Left renal pelvis (tissue), 4 donors: ENCODE measurements around the gene ANKMY1. TPM values are rescaled to one million over a fixed set of nuclear protein-coding genes. Genes with fewer than 3 reads are reported as not detected.

ENCODE experiments used
- DNase-seq, 4 donors: peaks; one replicate each; pipeline ENCODE4 v3.0.0-alpha.2; 2013; ENCODE audit warnings: low read depth in 4 of 4, low spot score in 3 of 4
- polyA plus RNA-seq, 4 donors: library from polyadenylated mRNA; unstranded; fragments of 120-200 nt; gene quantifications; one replicate each; pipeline ENCODE4 v1.2.1, GENCODE V29; 2013; ENCODE audit not compliant: insufficient read length in 4 of 4

The ANKMY1 gene
- polyA plus RNA-seq, 4 donors, result 10.0 to 17.8 (median 11.1) TPM

DNA sequence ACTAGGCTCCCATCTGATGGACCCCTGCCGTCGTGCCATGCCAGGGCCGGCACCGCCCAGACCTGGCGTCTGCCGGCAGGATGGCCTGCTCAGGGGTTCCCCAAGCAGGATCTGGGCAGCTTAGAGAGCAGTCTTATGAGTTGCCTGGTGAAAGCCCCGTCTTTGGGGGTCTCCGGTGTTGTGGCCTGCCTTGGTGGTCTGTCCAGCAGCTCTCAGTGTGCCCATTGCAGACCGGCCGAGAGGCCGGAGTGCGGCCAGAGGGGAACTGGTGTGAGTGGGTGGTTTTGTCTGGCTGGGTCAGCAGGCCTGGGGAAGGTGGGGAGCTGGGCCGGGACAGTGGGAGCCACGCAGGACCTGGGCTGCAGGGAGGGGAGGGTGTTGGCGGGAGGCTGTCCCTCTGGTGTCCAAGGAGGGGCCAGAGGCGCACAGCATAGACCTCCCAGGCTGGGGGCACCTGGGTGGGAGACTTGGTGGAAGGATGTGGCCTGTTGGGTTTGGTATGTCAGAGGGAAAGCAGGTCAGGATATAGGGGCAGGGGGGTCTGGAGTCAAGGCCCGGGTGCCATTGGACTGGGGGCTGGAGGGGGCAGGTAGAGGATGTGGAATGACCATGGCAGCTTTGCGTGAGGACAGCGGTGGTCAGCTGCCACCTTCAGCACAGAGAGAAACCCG is 105.9 kb downstream of the ANKMY1 start:
- no peak for DNase-seq

DNA sequence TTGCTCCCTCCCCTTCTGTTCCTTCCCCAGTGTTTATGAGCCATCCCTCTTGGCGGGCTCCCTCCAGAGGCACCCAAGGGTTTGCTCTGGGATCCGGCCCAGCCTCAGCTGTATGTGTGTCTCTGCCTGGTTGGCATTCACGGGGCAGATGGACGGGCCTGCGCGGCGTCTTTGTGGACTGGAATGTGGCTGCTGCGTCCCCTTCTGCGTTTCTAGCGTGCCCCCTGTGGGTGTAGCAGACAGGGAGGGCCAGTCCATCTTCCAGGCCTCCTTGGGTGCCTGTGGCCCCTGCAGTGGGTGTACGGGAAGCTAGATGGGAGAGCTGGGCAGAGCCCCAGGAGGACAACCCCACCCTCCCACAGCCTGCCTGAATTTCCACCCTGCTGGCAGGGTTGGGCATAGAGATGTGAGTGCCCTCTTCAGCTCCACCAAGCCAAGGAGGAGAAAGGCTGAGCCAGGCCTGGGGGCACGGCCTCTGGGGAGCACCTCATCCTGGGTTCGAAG is 106.6 kb downstream of the ANKMY1 start:
- DNase-seq, result no peak

DNA sequence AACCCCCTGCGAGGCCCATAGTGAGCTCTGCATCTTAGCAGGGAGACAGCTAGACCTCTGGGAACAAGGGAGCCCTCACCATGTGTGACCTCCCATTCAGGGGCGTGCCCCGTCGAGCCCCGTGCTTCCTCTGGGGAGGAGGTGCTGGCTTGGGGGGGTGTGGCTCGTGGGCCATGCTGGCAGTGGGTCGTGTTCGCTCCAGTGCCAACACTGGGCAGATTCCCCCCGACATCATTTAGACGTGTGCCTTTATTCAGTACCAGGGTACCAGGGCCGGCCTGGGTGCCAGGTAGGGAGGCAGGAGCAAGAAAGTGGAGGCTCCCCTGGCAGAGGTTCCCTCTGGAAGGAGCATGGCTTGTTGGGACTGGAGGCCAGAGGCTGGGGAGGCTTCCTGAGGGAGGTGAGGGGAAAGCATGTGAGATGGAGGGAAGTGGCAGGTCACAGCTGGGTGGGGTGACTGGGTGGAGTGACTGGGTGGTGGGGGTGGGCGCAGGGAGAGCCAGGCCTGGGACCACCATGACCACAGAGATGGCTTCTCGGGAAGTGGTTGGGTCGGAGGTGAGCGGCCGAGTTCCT is 107.2 kb downstream of the ANKMY1 start:
- no peak for DNase-seq

DNA sequence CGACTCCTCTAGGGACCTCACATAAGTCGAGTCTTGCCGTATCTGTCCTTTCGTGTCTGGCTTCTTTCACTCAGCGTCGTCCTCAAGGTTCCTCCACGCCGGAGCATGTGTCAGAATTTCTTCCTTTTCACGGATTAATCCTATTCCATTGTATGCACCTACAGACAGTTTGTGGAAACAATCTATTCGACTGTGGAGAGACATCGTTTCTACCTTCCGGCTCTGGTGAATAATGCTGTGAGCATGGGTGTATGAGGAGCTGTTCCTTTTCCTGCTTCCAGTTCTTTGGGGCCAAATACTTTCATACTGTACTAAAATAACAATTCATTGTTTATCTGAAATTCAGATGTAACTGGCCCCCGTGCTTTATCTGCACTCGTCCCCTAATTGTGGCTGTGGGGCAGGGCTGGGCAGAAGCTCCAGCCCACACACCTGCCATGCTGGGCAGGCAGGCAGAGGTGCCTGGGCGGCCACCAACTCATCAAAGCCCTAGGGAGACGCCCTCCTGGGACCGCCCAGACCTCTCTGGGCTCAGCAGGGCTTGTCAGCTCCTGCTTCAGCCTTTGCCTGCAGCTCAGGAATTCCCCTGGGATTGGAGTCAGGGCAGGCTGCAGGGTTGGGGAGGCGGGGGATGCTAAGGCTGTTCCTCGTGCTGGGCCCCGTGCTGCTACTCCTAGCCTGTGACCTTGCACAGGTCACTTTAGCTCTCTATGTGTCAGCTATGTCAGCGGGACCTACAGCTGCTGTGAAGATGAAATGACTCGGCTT is 107.8 kb downstream of the ANKMY1 start:
- DNase-seq, result no peak

DNA sequence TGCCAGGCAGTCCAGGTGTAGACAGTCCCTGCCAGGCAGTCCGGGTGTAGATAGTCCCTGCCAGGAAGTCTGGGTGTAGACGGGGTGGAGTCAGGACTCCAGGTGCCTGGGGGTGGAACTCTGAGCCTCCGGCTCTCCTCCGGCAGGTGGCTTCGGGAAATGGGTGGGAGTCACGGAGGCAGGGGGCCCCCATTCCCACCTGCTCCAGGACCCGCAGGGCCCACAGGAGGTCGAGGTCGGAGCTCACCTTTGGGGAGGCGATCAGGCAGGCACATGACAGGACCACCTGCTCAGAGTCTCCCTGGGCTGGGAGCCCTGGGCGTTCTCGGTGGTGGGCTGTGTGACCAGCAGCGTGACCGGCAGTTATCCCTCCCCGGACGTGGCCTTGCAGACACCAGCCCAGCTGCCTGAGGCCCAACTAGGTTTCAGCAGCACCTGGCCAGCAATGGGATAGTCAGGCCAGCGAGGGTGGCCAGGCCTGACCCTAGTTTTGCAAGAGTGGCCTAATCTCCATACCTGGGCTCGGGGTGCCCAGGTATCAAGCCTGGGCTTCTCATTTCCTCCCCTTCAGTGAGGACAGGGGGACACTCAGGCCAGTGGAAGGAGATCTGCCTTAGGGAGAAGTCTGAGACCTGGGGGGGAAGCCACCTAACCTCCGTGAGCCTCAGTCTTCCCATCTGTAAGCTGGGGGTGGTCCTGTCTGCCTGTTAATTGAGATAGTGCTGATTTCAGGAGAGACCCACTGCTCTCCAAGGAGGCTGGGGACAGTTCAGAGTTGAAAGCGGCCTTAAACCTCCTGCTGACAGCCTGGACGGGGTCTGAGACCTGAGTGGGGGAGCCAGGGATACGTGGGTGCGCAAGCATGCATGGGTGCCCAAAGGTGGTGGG is 109.2 kb downstream of the ANKMY1 start:
- DNase-seq, result no peak

DNA sequence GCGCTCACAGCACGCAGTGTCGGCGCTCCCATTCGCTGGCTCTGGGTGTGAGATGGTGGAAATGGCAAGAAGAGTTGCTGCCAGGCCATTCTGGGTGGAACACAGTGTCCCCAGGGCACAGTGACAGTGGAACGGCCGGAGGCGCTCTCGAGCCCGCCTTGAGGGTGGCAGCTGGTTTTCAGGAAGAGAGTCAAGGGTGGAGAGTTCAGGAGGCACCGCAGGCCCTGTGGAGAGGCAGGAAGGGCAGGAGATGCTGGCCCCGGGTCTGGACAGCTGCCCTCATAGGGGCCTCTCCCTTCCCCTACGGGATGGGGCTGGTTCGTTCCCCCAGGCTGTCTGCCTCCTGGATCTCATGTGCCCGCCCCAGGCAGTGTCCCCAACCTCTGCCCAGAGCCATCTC is 109.9 kb downstream of the ANKMY1 start:
- no peak for DNase-seq

DNA sequence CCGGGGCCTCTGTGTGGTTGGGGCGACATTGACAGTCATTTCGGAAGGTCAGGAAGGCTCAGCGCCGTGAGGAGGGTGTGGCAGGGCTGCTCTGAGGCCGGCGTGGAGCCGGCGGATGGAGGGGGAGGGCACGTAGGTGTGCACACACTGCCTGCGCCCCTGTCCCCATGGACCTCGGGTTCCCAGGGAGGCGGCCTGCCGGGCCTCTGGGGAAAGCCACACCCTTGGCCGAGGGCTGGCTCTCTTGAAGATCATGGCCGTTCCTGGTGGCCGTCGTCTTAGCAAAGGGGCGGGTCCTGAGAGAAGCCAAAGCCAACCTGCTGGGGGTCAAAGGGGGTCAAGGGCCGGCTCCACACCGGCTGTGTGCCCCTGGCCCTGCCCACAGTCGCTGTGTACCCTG is 110.5 kb downstream of the ANKMY1 start:
- DNase-seq, result no peak

DNA sequence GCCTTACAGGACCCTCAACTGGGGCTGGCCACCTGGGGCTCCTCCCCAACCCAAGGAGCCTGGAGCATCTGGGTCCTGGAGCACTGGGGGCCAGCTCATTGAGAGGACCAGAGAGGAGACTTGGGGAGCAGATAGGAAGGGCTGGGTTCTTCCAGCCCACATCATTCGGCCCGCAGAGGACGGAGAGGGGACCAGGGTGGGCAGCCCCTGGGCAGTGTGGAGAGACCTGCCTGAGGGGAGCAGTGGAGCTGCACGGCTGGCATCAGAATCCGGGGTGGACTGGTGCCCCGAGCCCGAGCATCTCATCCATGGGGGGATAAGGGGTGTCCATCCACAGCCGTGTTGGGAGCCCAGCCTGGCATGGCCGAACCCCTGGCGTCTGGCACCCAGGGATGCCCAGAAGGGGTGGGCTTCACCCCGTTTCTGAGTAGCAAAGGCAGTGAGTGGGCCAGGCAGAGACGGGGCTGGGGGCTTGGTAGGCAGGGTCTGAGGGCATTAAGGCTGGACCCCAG is 111.1 kb downstream of the ANKMY1 start:
- DNase-seq, result no peak

DNA sequence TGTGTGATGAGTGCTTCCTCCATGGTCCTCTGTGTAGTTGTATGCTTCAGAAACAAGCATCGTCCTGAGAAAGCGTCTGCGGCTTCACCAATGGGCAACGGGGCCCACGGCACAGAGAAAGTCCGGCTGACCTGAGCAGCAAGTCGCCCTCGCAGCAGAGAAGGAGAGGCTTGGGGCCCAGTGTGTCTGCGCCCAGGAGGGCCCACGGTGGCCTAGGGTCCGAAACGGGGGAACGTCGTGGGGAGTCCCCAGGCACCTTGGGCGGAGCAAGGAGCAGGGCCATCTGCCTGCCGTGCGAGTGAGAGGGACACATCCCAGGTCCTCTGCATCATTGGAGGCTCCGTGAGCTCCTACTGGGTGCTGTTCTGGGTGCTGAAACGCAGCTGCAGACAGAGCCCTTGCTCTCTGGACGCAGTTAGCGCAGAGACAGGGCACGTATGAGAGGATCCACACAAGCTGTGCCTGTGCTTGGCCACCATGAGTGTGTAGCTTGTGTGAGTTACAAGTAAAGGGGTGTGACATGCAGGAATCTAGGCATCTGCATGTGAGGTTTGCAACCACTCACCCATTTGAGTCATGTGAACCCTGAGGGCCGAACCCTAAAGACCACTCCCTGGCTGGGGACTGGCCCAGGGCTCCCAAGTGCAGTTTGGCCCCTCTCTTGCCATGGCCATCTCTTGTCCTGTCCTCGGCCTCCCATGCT is 111.7 kb downstream of the ANKMY1 start:
- DNase-seq, result no peak

DNA sequence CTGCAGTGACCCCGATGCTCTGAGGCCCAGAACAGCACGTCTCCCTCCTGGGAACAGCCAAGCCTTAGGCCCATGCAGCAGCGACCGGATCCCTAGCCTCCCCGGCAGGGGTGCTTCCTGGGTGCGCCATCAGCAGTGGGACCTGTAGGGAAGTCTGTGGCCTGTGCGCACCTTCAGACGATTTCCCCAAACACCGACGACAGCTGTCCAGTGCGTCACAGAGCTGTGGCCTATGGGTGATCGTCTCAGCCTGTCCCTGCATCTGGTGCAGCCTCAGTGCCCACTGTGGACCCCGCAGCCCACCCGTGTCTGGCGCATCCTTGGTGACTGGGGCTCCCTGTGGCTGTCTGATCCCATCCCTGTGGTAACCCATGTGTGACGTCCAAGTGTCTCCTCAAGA is 113.3 kb downstream of the ANKMY1 start:
- no peak for DNase-seq

DNA sequence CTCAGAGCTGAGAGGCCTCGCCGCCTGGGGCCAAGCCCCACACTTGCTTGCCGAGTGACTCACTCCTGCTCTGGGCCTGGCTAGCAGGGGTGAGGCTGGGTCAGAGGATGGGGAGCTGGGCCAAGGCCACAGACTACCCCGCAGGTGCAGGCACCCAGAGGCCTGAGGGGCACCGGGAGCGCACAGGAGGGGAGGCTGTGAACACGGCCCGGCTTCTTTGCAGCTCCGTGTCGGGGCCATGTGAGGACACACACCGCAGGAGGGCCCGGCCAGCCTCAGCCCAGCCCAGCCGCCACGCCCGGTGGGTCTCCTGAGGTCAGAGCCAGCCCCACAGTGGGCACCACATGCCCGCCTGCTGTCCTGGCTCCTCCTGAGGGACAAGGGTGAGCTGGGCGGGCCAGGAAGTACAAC is 113.9 kb downstream of the ANKMY1 start:
- DNase-seq, result no peak

DNA sequence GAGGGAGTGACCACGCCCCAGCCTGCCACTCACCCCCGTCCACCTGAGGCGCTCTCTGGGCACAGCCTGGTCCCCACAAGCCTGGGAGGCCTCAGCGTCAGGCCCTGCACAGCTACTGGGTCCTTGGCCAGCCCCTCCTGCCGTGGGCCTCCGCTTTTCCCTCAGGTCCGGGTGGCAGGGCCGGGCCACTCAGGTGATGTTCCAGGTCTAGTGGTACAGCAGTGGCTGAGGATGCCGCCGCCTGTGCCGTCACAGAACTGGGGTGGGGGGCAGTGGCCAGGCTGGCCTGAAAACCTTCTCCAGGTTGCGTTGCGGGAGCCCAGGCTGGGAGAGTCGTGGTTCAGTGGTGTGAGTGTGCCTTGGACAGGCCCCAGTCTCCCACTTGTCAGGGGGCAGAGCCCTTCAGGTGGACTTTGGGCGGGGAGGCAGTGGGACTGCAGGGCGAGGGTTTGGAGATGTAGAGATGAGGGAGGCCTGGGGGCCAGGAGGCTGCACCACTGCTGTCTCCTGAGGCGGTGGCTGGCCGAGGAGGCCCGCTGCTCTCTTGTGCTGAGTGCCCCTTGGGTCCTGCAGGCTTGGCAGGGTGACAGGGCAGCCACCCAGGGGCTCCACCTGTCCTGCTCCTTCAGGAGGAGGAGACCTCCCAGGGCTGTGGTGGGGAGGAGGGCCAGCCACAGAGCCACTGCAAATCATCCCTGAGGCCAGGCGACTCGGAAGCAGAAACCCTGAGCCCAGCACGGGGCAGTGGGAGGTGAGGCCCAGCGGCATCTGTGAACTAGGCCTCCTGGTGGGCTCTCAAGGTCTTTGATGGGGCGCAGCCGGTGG is 114.7 kb downstream of the ANKMY1 start:
- DNase-seq, result no peak

DNA sequence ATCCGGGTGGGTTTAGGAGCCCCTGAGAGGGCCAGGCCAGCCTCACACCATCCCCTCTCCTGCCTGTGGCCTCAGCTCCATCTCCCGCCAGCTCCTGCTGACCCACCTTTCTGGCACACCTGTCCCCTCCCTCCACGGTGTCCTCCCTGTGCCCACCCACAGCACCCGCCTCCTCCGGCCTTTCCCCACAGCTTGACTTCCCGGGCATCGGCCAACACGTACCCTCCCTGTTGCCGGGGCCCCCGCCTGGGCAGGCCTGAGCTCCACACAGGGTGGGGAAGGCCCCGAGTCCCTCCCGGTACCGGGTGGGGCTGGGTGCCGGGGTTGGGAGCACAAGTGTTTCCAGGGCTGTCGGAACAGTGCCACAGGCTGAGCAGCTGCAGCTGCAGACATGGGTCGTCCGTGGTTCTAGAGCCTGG is 115.8 kb downstream of the ANKMY1 start:
- no peak for DNase-seq

DNA sequence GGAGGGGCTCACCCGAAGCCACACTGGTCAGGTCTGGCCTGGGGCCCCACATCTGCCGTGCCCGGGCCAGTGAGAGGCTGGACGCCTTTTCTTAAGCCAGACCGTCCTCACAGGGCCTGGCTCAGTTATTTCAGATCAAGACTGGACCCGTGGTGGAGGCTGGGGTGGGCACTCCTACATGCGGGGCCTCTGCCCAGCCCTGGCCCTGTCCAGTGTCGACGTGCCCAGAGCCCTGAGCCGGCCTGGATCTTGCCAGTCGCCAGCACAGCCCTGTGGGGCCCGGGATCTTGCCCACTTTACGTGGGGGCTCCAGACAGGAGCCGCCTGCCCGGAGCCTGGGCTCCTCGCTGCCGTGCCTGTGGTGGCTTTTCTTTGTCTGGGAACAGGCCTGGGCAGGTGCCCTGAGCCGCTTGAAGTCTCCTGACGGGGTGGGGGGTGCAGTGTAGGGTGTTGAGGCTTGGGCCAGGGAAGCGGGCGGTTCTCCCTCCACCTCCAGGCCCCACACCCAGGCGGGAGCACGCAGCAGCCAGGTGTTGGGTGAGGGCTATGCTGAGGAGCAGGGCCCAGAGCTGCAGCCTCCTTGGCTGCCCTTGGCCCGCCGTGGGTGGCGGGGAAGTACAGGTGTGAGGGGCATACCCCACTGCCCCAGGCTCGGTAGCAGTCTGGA is 116.3 kb downstream of the ANKMY1 start:
- no peak for DNase-seq

DNA sequence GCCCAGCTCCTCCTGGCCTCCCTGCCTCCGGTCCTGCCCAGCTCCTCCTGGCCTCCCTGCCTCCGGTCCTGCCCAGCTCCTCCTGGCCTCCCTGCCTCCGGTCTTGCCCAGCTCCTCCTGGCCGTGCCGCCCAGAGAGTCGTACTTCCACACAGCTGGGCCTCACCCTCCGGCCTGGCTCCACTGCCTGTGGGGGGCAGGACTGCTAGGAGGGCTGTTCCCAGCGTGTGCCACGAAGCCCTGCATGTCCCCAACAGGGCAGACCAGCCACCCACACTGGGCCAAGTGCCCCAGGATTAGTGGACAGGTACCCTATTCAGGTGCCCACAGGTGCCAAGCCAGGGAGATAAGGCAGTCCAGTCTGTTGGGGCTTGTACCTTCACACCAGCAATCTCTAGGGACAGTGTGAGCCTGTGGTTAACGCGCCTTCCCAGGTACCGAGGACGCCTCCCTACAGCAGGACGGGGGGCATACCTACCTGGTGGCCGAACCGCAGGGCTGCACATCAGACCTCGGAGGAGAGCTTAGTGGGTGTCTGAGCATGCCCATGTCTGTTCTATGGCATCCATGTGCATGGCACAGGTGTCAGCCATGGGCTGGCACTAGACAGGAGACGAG is 117.0 kb downstream of the ANKMY1 start:
- DNase-seq, result no peak

DNA sequence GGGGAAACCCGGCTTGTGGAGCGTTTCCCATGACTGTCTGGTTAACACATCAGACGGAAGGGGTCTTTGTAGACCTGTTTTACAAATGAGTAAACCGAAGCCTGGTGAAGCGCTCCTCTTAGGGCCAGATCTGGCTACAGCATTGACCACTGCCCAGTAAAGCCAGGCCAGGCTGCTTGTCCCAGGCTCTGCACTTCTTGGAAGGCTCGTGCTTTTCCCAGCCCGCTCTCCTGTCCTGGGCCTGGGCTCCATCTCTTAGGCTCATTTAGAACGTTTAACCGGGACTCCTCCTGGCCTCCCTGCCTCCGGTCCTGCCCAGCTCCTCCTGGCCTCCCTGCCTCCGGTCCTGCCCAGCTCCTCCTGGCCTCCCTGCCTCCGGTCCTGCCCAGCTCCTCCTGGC is 117.5 kb downstream of the ANKMY1 start:
- DNase-seq, result no peak

DNA sequence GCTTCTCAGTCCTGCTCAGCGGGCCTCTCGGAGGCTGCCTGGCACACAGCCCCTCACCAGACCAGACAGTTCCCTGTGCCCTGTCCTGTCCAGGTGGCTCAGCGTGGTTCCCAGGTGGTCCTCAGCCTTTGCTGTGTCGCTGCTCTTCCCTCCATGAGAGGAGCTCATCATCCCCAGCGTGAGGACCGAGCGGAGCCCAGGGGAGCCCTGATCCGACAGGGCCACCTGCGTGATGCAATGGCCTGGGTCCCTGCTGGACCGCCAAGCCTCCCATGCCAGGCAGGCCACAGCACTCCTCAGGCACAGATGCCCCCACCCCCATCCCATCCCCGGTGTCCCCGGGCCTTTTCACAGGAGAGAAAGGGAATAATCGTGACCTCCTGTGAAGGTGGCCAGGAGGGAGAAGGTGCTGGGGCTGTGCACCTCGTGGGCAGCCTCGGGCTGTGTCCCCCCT is 118.1 kb downstream of the ANKMY1 start:
- DNase-seq, result no peak
